HL-60 (cell line): Measurements from ENCODE around the gene CENPP.

Experiments used
- DNase-seq, 2 experiments: peaks; one replicate each; pipeline ENCODE4 v3.0.0-alpha.2; 2010 to 2020; ENCODE audit warnings: low read depth in 1 of 2, low spot score in 1 of 2
- H3K27ac ChIP-seq: fragments of 250-450 bp; sonication (Bioruptor Pico); replicated peaks from 2 replicates; pipeline ENCODE4 v1.5.1; 2020; ENCODE audit warnings: mild to moderate bottlenecking, moderate library complexity
- H3K27me3 ChIP-seq: fragments of 250-450 bp; sonication (Bioruptor Pico); 2 replicates; pipeline ENCODE4 v1.5.1; 2021; ENCODE audit warnings: mild to moderate bottlenecking, moderate library complexity; ENCODE audit not compliant: insufficient read depth, poor library complexity, severe bottlenecking
- H3K4me3 ChIP-seq: replicated peaks from 2 replicates; pipeline ENCODE4 v1.5.1; 2011; ENCODE audit warnings: mild to moderate bottlenecking, control low read depth, low read length; ENCODE audit not compliant: insufficient read depth
- GABPA ChIP-seq: IDR thresholded peaks from 2 replicates; pipeline ENCODE4 v1.6.1; 2012; ENCODE audit warnings: low read depth
- POLR2AphosphoS5 ChIP-seq: IDR thresholded peaks from 2 replicates; pipeline ENCODE4 v1.6.1; 2012; ENCODE audit warnings: low read depth
- SPI1 ChIP-seq: IDR thresholded peaks from 2 replicates; pipeline ENCODE4 v1.6.1; 2012; ENCODE audit warnings: low read depth, mild to moderate bottlenecking, borderline replicate concordance
- TF ChIP-seq, protein P1 (sequence below): IDR thresholded peaks from 2 replicates; pipeline ENCODE4 v1.6.1; 2012; ENCODE audit warnings: low read depth; ENCODE audit not compliant: insufficient replicate concordance
- TF ChIP-seq, protein P2 (sequence below): IDR thresholded peaks from one replicate; pipeline ENCODE4 v1.5.1; 2011; ENCODE audit warnings: low read length, control low read depth, inconsistent platforms; ENCODE audit not compliant: insufficient read depth

CENPP gene

DNA sequence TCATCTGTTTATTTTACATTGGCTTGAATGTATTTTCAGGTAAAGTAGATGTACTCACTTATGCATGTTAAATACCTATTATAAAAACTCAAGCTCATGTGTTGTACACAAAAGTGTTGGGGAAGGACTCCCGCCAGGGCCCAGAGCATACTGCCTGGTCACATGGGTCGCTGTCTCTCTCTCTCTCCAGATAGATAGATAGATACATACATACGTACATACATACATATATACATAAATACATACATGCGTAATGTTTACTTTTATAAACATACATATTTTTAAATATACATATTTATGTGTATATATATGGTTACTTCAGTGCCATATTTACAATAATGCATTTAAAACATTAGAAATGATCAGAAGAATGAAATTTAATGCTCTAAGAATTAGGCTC lies 131.8 kb downstream of the CENPP start:
- H3K27me3 ChIP-seq, result no peaks in the 10 kb centered on the region
- no peak for DNase-seq
- TF ChIP-seq, protein P1, sequence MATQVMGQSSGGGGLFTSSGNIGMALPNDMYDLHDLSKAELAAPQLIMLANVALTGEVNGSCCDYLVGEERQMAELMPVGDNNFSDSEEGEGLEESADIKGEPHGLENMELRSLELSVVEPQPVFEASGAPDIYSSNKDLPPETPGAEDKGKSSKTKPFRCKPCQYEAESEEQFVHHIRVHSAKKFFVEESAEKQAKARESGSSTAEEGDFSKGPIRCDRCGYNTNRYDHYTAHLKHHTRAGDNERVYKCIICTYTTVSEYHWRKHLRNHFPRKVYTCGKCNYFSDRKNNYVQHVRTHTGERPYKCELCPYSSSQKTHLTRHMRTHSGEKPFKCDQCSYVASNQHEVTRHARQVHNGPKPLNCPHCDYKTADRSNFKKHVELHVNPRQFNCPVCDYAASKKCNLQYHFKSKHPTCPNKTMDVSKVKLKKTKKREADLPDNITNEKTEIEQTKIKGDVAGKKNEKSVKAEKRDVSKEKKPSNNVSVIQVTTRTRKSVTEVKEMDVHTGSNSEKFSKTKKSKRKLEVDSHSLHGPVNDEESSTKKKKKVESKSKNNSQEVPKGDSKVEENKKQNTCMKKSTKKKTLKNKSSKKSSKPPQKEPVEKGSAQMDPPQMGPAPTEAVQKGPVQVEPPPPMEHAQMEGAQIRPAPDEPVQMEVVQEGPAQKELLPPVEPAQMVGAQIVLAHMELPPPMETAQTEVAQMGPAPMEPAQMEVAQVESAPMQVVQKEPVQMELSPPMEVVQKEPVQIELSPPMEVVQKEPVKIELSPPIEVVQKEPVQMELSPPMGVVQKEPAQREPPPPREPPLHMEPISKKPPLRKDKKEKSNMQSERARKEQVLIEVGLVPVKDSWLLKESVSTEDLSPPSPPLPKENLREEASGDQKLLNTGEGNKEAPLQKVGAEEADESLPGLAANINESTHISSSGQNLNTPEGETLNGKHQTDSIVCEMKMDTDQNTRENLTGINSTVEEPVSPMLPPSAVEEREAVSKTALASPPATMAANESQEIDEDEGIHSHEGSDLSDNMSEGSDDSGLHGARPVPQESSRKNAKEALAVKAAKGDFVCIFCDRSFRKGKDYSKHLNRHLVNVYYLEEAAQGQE, result no peak
- TF ChIP-seq POLR2AphosphoS5 (no peak), SPI1 (no peak), GABPA (no peak)
- TF ChIP-seq, protein P2, sequence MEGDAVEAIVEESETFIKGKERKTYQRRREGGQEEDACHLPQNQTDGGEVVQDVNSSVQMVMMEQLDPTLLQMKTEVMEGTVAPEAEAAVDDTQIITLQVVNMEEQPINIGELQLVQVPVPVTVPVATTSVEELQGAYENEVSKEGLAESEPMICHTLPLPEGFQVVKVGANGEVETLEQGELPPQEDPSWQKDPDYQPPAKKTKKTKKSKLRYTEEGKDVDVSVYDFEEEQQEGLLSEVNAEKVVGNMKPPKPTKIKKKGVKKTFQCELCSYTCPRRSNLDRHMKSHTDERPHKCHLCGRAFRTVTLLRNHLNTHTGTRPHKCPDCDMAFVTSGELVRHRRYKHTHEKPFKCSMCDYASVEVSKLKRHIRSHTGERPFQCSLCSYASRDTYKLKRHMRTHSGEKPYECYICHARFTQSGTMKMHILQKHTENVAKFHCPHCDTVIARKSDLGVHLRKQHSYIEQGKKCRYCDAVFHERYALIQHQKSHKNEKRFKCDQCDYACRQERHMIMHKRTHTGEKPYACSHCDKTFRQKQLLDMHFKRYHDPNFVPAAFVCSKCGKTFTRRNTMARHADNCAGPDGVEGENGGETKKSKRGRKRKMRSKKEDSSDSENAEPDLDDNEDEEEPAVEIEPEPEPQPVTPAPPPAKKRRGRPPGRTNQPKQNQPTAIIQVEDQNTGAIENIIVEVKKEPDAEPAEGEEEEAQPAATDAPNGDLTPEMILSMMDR, result no peak
- no peak overlapping the region for H3K4me3 ChIP-seq
- H3K27ac ChIP-seq, result no peak overlapping the region

DNA sequence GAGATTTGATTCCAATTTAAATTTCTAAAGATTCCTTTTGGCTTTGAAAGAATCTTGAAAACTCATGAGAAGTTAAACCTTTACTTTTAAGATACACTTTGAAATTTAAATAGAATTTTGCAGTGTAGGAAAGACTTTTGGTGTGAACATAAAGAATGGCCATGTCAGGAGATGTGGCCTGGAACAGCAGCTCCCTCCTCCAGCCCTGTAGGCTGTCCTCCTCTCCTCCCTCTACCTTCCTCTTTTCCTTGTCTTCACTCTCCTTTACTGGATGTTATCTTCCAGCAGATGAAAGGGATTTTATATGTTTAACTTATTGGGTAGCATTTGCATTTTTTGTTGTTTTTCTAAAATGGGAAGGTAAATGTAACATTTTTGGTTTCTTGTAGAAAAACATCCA lies 137.6 kb downstream of the CENPP start:
- no peak overlapping the region for H3K4me3 ChIP-seq
- H3K27me3 ChIP-seq, result no peaks in the 10 kb centered on the region
- no peak for DNase-seq
- TF ChIP-seq SPI1 (no peak), GABPA (no peak), POLR2AphosphoS5 (no peak)
- TF ChIP-seq, protein P2, result no peak
- TF ChIP-seq, protein P1, result no peak
- H3K27ac ChIP-seq, result no peak overlapping the region

DNA sequence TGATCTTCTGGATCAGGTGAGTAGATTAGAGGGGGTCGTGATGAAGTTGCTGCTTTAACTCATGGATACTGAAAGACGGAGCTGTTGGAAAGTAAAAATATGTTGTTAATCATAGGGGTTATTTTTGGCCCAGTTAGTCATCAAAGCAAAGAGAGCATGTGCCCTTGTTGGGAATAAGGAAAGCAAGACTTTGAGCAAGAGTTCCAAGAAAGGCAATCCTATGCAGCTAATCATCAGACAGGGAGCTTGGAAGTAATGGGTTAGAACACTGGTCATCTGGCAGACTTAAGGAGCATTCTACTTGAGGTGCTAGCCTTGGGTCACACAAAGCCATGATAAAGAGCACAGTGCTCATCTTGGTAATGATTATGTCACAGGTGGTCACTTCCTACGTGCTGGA lies 138.2 kb downstream of the CENPP start:
- DNase-seq, result no peak
- TF ChIP-seq, protein P2, result no peak
- TF ChIP-seq, protein P1, result no peak
- TF ChIP-seq SPI1 (no peak), GABPA (no peak), POLR2AphosphoS5 (no peak)
- no peak overlapping the region for H3K4me3 ChIP-seq
- no peak overlapping the region for H3K27ac ChIP-seq
- H3K27me3 ChIP-seq, result no peaks in the 10 kb centered on the region
